NOMO-1 treated with DMSO at 0.1 percent for 48 hours (cell line): ENCODE measurements around the gene OR2AG1.
A peak's percentile ranks its signal among the peaks of the same experiment; 100 is the strongest.

Experiments used
- DNase-seq: peaks from one replicate; lab custom pipeline; 2025; ENCODE audit not compliant: unreplicated experiment; lab: John Stamatoyannopoulos, UW

The OR2AG1 gene

DNA sequence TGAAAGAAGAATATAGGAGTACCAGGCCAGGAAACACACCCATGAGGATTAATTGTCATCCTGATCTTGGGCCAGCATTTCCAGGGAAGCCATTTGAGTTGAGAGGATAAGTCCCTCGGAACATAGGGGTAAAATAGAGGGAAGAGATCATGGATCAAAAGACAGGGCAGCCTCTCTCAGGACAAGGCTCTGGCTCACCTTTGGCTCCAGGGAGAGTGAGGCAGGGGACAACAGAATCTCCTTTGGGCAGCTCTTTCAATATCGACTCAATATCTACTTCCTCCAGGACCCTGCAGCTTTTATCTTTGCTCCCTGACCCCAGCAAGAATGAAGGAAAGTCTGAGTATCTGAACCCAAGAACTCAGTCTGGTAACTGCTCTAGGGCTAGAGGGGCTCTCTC, at the start of gene OR2AG1:
Gene OR2AG1, plus strand, starts transcription at position 301 of the 400 bp plus-strand sequence. CDS start 2,018 bp downstream, outside the sequence.
- DNase-seq = no peak

GRCh38 chr11:6733326-6734275, 49.2 kb upstream of the OR2AG1 start:
- no peak for DNase-seq

DNA sequence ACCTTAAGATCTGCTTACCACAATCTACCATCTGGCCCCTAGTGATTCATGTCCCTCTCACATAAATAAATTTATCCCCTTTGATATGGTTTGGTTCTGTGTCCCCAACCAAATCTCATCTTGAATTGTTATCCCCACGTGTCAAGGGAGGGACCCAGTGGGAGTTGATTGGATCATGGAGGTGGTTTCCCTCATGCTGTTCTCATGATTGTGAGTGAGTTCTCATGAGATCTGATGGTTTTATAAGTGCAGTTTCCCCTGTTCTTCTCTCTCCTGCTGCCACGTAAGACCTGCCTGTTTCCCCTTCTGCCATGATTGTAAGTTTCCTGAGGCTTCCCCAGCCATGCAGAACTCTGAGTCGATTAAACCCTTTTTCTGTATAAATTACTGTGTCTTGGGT, 48.2 kb upstream of the OR2AG1 start:
- no peak for DNase-seq

- DNase-seq = peak; percentile 50
Measured at GRCh38 chr11:6735306-6735705, 47.5 kb upstream of the OR2AG1 start.

DNA sequence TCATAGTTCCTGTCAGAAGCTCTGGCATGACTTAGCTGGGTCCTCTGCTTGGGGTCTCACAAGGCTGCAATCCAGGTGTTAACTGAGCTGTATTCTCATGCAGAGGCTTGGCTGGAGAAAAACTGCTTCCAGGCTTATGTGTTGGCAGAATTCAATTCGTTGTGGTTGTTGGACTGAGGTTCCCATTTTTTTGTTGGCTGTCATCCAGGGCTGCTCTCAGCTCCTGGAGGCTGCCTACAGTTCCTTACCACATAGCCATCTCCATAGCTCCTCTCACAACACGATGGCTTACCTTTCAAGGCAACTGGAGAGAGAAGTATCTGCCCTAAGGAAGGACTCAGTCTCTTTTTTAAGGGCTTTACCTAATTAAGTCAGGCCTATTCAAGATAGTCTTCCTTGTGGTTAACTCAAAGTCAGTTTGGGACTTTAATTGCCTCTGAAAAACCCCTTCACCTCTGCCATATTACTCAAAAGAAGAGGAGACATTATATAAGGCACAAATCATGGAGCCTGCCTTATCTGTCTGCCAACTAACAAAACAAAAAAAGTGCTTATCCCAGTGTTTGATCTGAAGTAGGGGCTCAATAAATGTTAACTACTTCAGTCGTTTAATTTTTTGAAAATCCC, 46.2 kb upstream of the OR2AG1 start:
- DNase-seq = no peak

DNA sequence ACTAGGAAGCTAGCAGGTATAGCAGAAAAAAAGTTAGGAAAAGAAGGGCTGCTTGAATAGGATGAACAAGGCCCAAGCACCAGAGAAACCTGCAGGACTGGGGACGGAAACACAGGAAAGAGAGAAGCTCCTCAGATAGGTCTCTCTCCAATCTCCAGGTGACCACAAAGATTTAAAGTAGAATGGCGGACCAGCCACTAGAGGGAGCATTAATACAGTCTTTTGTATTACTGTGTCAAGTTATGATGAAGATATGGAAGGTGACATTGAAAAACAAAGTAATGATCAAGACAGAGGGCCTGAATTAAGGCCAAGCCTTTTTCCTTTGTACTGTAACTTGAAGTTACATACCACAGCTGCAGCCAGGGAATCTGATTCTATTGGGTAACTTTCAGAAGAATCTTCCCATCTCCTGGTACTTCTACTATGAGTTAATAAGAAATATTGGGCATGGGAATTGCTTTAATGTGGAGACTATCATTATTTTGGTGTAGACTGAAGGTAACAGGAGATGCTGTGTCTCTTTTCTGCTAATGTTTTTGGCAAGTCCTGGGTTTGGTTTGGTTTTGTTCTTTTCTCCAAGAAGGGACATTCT, 44.9 kb upstream of the OR2AG1 start:
- peak; percentile 63 for DNase-seq

DNA sequence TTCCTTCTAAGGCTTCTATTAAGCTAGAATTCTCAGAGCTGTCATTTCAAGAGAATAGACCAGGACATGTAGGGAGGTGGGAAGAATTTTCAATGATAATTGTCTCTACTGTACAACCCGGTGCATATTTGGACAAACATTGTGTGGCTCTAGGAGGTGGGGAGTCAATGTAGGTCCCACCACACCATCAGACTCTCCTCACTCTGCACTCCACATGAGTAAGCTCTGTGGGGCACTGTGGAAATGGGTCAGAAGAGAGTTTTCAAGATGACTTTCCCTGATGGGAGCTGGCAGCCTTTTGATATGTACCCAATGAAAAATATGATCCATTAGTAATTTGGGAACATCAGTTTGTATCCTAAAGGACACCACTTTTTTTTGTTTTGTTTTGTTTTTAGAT, 44.2 kb upstream of the OR2AG1 start:
- no peak for DNase-seq

GRCh38 chr11:6742260-6742659, 40.6 kb upstream of the OR2AG1 start:
- DNase-seq = no peak

DNA sequence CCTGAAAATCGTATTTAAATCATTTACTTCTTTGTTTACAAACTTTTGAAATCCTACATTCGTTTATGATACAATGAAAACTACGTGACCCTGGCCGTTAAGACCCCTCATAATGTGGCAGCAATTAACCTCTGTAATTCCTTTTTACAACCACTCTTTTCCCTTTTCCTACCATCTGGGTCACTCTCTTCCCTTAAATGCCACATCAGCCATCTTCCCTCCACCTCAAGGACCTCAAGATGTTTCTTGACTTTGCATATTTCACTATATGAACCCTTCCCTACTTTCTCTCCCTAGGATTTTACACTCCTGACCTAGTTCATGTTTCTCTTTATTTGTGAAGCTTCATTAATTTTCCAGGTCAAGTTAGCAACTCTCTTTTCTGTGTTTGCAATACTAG, 37.8 kb upstream of the OR2AG1 start:
- no peak for DNase-seq

GRCh38 chr11:6745465-6746015, 37.3 kb upstream of the OR2AG1 start:
- peak; percentile 53 for DNase-seq

DNA sequence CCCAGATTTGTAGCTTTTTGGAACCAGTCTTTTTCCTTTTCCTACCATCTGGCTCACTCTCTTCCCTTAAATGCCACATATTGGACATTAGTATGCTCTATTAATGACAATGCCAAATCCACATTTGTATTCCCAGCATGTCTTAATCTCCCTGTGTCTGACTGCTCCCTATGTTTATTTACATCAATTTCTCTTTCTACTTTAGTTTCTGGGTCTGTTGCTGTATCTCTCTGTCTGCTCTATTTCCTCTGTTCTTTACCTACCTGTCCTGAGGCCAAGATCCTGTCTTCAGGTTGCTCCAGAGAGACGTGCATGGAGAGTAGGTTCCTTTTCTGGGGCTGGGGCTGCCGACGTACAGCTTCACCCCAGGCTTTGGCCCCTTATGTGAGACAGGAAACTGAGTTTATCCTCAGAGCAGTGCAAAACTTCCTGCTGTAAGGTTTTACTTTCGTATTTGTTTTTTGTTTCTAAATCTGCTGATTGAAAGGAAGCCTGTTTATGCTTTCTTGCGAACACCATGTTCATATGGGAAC, 36.7 kb upstream of the OR2AG1 start:
- DNase-seq = peak; percentile 6

- DNase-seq = no peak
Measured at GRCh38 chr11:6746626-6747025, 36.2 kb upstream of the OR2AG1 start.

GRCh38 chr11:6747097-6747668, 35.6 kb upstream of the OR2AG1 start:
- DNase-seq = no peak

- no peak for DNase-seq
Measured at GRCh38 chr11:6755303-6755952, 27.4 kb upstream of the OR2AG1 start.

GRCh38 chr11:6755953-6756347, 26.9 kb upstream of the OR2AG1 start:
- no peak for DNase-seq

DNA sequence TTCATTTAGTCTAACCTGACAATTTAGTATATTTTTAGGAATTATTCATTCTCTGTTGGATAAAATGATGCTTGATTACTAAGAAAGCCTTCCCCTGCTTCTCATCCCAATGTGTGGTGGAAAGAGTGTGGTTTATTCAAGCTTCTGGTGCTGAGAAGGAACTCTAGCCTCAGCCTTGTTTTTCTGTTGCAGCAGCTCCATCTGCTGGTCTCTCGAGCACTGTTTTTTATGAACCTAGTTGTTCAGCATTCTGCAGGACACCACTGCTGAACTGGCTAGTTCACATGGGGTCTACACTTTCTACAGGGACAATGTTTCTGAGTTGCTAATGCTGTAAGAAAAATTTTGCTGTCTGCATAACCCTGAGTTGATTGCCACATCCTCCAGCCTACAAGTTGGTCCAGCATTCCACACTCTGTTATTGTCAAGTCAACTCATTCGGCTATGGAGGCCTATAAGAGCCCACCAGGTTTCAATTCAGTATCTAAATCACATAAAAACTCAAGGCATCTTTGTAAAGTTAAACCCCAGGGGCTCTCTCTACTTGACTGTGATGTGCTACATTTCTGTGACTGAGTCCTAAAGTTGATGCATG, 25.4 kb upstream of the OR2AG1 start:
- peak; percentile 58 for DNase-seq

DNA sequence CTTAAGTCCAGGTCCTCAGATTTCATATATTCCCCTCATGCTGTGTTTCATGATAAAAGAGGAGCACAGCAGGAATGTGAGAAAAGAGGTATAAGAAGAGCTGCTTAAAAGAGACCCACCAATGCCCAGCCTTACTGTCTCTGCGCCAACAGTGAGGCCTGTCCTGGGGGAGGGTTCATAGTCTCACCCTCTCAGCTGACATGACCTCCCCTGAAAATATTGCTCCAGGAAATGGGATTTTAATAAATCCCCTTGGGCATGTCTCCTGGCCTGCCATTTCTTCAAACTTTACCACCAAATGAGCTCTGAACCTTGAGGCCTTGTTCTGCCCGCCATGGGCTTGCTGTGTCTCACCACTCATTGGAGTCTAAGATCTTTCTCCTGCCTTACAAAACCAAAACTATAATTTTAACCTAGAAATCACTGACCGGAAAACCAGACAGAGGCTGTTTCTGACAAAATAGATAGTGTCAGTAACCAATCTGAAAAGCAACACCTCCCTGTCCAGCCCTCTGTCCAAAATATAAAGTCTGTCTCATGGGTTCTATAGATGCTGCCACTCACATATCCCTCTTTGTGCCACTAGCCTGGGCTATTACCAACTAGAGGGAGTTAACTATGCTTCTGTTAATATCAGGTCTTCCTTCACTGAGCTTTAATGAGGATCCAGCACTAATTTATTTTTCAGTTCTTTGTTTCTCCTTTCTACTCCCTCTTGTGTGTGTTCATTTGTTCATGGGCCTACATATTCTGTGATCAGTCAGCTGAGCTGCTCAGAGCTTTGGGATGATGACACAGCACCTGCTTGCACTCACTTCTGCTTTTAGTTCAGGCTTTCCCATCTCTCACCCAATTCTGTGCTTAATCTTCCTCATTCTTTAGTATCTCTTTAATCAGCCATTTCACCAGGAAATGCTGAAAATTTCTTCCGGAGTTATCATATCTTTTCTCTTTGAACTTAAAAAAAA, 10.6 kb upstream of the OR2AG1 start, which contains the start of gene OR2AG2:
Gene OR2AG2, minus strand, starts transcription at position 51 of the 968 bp plus-strand sequence. CDS start 3,019 bp downstream, outside the sequence.
- peak; percentile 94 for DNase-seq

- DNase-seq = peak; percentile 61
Measured at GRCh38 chr11:6778518-6778917, 4.3 kb upstream of the OR2AG1 start.

DNA sequence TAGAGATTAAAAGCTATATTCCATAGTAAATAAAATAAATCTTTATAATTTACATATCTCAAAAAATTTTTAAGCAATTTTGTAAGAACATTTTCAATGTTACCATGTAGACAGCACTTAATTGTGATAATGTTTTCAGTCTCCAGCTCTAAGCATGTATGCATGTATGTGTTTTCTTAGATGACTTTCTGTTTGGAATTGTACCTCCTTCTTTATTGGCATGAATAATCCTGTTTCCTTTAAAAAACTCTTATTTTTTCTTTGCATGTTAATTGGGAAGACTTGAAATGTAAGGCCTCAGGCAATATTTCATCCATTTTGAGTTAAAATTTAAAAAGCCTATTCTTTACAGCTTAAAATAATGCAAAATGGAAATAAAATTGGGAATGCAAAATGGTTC, 2.0 kb upstream of the OR2AG1 start:
- no peak for DNase-seq
